ENCODE results near the gene KRTAP16-1. TPM values are rescaled to one million over a fixed set of nuclear protein-coding genes. Genes with fewer than 3 reads are reported as not detected.

The KRTAP16-1 gene
- total RNA-seq, 1 experiment from 2014 or later, result not detected

GRCh38 chr17:41345992-41346391 is 36.9 kb upstream of the KRTAP16-1 start:
- TF ChIP-seq CTCF (conservative IDR thresholded peaks at IDR 0.05; ENCODE audit: low read depth, low read length), result no peak
- no peak for TF ChIP-seq EZH2 (IDR thresholded peaks at IDR 0.05; ENCODE audit: borderline replicate concordance, low read depth, low read length, poor library complexity, severe bottlenecking)
- BruUV-seq (replicated peaks), result no TSS peak
- H3K9me3 ChIP-seq (ENCODE audit: low read depth, low read length, poor library complexity, severe bottlenecking), result no peaks in the 10 kb centered on the region
- no peak overlapping the region for H3K4me3 ChIP-seq (ENCODE audit: low read depth, low read length, poor library complexity, severe bottlenecking)
- CTCF ChIA-PET, result no interaction called here
- no peaks in the 10 kb centered on the region for H3K4me1 ChIP-seq (ENCODE audit: insufficient read depth, low read length, poor library complexity, severe bottlenecking)
- no peak overlapping the region for H3K27ac ChIP-seq (ENCODE audit: low read depth, low read length, poor library complexity, severe bottlenecking)
- no peak for DNase-seq (ENCODE audit: low spot score)
- H3K36me3 ChIP-seq (ENCODE audit: insufficient read depth, low read length, poor library complexity, severe bottlenecking), result no peaks in the 10 kb centered on the region
- H3K27me3 ChIP-seq (replicated peaks; ENCODE audit: insufficient read depth, low read depth, low read length, poor library complexity), result no peaks in the 10 kb centered on the region
- POLR2A ChIA-PET (ENCODE audit: low non-redundant PET), result interaction anchor here (0.7 kb wide), 1 partner anchor 9 kb away, joined by 3 read pairs; no protein-coding TSS in a partner anchor
- intact Hi-C loops (cut with micrococcal nuclease; ENCODE audit: unreplicated experiment), result no loop called here

DNA sequence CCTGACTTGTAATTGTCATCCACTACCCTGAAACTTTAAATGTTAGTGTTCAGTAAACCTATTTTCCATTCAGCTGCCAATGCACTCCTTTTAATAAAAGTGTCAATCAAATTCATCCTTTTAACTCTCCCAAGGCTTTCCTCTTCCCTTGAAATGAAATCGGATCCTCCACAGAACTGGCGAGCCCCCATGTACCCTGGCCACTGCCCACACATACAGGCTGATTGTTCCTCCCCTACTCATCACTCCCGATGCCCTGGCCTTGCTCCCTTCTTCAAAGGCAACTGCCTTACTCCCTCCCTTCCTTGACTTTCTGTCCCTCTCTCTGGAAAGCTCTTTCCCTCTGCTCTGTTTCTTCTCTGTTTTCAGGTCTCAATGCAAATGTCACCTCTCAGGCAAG is 33.9 kb upstream of the KRTAP16-1 start:
- POLR2A ChIA-PET (ENCODE audit: low non-redundant PET), result no interaction called here
- no TSS peak for BruUV-seq (replicated peaks)
- no peak for DNase-seq (ENCODE audit: low spot score)

DNA sequence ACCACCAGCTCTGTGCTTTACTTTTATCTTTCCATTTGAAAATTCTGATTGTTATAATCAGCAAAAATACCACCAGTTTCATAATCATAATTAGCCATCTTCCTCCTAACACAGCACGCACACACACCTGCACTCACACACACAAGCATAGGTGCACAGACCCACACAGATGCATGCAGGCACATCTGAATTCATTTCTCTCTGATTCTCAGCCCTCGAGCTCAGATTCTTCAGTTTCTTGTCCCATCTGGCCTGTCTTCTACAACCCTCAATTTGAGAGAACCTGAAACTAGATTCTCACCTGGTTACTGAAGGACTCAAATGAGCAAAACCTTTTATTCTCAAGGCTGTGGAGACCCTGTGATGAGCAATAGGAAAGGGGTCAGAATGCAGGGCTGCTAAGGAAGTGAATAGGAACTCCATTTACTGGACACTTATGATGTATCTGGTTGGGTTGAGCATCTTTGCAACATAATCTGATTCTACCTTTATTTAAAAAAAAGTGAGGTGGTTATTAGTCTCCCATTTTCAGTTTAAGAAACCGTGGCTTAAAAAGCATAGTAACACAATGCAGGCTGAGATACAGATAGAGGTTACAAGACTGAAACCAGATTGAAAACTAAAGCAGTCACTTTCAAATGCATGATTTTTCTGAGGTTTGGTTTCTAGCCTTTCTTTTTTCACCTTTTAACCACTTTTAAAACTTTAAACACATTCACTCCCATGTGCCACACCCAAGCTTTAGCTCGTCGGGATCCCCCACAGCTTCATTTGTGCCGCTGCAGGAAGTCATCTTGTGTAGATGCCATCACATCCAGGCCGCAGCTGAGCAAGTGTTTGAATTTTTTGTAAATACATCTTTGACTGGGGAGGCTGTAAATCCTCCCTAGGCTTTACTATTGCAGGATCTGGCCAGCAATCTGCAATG is 32.1 kb upstream of the KRTAP16-1 start:
- no peaks in the 10 kb centered on the region for H3K27me3 ChIP-seq (replicated peaks; ENCODE audit: insufficient read depth, low read depth, low read length, poor library complexity)
- H3K27ac ChIP-seq (ENCODE audit: low read depth, low read length, poor library complexity, severe bottlenecking), result no peak overlapping the region
- ChIA-PET CTCF (no interaction called here), POLR2A (ENCODE audit: low non-redundant PET) (no interaction called here)
- no peak for TF ChIP-seq EZH2 (IDR thresholded peaks at IDR 0.05; ENCODE audit: borderline replicate concordance, low read depth, low read length, poor library complexity, severe bottlenecking)
- TF ChIP-seq CTCF (conservative IDR thresholded peaks at IDR 0.05; ENCODE audit: low read depth, low read length), result no peak
- H3K4me3 ChIP-seq (ENCODE audit: low read depth, low read length, poor library complexity, severe bottlenecking), result no peak overlapping the region
- no peaks in the 10 kb centered on the region for H3K36me3 ChIP-seq (ENCODE audit: insufficient read depth, low read length, poor library complexity, severe bottlenecking)
- DNase-seq (ENCODE audit: low spot score), result no peak
- intact Hi-C loops (cut with micrococcal nuclease; ENCODE audit: unreplicated experiment), result no loop called here
- BruUV-seq (replicated peaks), result no TSS peak
- H3K4me1 ChIP-seq (ENCODE audit: insufficient read depth, low read length, poor library complexity, severe bottlenecking), result peaks cover 12% of the 10 kb centered on the region
- no peaks in the 10 kb centered on the region for H3K9me3 ChIP-seq (ENCODE audit: low read depth, low read length, poor library complexity, severe bottlenecking)

More for the DNA sequence above, 33.9 kb upstream of the KRTAP16-1 start:
- CTCF ChIA-PET, result no interaction called here
- no peak for TF ChIP-seq EZH2 (IDR thresholded peaks at IDR 0.05; ENCODE audit: borderline replicate concordance, low read depth, low read length, poor library complexity, severe bottlenecking)
- no peak for TF ChIP-seq CTCF (conservative IDR thresholded peaks at IDR 0.05; ENCODE audit: low read depth, low read length)
- no peaks in the 10 kb centered on the region for H3K27me3 ChIP-seq (replicated peaks; ENCODE audit: insufficient read depth, low read depth, low read length, poor library complexity)
- H3K27ac ChIP-seq (ENCODE audit: low read depth, low read length, poor library complexity, severe bottlenecking), result no peak overlapping the region
- H3K4me1 ChIP-seq (ENCODE audit: insufficient read depth, low read length, poor library complexity, severe bottlenecking), result peaks cover 12% of the 10 kb centered on the region
- H3K4me3 ChIP-seq (ENCODE audit: low read depth, low read length, poor library complexity, severe bottlenecking), result no peak overlapping the region
- no peaks in the 10 kb centered on the region for H3K9me3 ChIP-seq (ENCODE audit: low read depth, low read length, poor library complexity, severe bottlenecking)
- H3K36me3 ChIP-seq (ENCODE audit: insufficient read depth, low read length, poor library complexity, severe bottlenecking), result no peaks in the 10 kb centered on the region
- intact Hi-C loops (cut with micrococcal nuclease; ENCODE audit: unreplicated experiment), result no loop called here
